GM12872 (cell line): ENCODE measurements around the gene LACRT.

Source experiments
- TF ChIP-seq, protein P1 (sequence below): IDR thresholded peaks from 3 replicates; pipeline ENCODE4 v1.5.1; 2011; ENCODE audit warnings: low read depth, mild to moderate bottlenecking, low read length, moderate library complexity; ENCODE audit not compliant: insufficient read depth

Gene LACRT

DNA sequence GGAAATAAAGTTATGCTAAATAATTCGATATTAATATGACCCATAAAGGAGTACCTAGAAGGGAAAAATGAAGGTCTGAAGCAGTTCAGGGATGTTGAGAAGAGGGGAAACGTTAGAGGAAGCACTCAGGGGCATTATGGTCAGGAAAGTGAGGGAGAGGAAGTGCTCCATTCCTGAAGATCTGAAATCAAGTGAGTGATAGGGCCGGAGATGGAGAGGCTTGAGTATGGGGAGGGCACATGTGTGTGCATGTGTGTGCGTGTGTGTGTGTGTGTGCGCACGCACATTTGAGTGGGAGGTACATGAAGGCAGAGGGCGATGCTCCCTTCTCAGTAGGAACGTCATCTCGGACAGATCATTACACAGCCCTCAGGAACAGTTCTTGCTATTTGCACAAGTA, 18.3 kb upstream of the LACRT start:
- TF ChIP-seq, protein P1, sequence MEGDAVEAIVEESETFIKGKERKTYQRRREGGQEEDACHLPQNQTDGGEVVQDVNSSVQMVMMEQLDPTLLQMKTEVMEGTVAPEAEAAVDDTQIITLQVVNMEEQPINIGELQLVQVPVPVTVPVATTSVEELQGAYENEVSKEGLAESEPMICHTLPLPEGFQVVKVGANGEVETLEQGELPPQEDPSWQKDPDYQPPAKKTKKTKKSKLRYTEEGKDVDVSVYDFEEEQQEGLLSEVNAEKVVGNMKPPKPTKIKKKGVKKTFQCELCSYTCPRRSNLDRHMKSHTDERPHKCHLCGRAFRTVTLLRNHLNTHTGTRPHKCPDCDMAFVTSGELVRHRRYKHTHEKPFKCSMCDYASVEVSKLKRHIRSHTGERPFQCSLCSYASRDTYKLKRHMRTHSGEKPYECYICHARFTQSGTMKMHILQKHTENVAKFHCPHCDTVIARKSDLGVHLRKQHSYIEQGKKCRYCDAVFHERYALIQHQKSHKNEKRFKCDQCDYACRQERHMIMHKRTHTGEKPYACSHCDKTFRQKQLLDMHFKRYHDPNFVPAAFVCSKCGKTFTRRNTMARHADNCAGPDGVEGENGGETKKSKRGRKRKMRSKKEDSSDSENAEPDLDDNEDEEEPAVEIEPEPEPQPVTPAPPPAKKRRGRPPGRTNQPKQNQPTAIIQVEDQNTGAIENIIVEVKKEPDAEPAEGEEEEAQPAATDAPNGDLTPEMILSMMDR = no peak

DNA sequence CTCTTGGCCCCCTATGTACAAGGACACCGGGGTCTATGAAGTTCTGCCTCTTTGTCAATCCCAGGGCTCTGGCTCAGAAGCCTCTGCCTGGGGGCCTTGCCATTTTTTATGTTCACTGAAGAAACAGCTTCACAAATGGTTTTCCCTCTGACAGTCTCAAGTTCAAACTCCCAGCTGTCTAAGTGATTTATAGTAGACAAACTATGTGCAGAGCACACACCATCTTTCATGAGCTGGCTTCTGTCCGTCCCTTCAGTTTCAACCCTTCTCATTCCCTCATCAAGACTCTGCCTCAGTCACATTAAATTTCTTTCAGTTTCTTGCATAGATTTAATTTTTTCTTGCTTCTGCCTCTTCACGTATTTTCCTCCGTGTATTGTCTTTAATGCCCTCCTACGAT, 16.2 kb upstream of the LACRT start:
- TF ChIP-seq, protein P1 = no peak

DNA sequence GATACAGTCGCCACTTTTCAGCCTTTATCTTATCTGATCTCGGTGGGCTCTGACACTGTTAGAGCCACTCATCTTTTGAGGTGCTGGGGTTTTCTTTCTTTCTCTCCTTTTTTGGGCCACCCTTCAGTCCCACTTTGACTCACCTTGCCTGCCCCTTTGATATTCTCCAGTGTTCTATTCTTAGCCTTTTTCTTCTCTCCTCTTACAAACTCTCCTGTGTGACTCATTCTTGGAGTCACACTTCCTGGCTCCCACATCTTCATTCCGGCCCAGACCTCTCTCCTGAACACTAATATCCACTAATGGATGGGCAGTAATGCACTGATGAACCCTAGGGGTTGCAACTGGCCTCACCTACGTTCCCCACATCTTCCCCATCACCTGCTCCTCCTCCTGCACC, 15.7 kb upstream of the LACRT start:
- TF ChIP-seq, protein P1 = no peak

DNA sequence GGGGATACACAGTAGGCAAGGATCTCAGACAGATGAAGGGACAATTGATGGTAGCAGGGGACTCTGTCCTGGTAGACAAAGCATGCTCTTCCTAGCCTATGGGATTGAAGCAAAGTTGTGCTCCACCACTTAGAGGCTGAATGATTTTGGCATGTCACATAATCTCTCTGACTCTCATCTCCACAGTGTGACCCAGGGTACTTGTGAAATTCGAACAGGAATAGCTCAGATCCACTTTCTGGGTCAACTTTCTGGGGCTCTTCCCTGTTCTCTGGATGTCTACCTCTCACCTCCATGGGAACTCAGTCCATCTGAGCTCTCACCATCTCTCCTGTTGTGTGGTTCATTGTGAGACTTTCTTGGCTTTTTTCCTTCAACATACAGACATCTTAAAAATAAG, 15.1 kb upstream of the LACRT start:
- TF ChIP-seq, protein P1 = no peak

DNA sequence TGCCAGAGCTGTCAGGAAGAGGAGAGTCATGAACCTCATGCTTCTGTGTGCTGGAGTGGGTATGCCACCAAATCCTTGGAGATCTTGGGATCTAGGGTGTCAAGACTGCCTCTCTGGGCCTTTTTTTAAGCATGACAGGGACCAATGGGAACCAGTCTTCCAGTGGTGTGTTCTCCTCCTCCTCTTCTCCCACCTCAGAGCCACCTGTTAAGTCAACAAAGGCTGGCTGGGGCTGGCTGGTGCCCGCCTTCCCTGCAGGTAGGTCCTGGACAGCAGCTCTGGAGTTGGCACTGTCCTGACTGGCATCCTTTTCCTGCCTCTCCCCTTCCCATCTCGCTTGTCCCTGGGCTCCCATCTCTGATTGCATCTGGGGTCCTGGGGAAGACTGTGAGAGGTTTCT, 13.6 kb upstream of the LACRT start, which contains the start of gene DCD:
TSS of gene DCD (minus strand) at position 101 of the 400 bp plus-strand sequence. CDS start at position 39, 62 bp downstream.
- TF ChIP-seq, protein P1 = no peak

DNA sequence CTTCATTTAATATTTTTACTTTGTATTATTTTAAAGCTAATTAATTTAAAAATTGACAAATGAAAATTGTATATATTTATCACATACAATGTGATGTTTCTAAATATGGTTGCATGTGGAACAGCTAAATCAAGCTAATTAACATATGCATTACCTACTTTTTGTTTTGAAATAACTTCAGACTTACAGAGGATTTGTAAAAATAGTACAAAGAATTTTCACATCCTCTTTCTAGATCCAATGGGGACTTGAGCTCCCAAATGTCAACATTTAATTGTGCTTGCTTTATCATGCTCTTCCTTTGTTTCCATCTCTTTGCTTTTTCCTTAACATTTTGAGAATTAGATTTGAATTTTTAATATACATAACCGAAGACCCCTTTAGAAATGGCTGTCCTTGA, 6.9 kb upstream of the LACRT start:
- TF ChIP-seq, protein P1 = no peak

DNA sequence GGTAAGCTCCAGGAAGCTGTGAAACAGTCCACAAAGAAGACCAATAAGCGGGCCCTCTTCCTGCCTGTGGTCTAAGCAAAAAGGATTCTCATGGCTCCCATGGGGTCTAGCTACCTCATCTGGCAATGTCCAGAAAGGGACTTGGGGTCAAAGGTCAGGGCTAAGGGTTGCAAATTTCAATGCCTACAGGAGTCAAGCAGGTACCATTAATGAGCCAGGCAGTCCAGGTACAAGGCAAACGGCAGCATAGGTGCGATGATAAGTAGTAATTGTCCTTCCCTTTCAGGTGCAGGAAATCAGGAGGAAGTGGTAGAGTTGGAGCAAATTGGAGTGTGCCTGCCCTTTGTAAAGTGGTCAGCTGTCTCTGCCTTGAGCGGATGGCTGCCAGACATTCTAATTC, 6.4 kb upstream of the LACRT start:
- TF ChIP-seq, protein P1 = no peak
